HG03060 (cell line): ENCODE data around the gene N4BP2.

ENCODE experiments used
- ATAC-seq: cut with Tn5 transposase; IDR thresholded peaks from one replicate; pipeline ENCODE4 v1.9.1; 2021; ENCODE audit warnings: low read depth, moderate number of reproducible peaks; ENCODE audit not compliant: unreplicated experiment

N4BP2 gene

DNA sequence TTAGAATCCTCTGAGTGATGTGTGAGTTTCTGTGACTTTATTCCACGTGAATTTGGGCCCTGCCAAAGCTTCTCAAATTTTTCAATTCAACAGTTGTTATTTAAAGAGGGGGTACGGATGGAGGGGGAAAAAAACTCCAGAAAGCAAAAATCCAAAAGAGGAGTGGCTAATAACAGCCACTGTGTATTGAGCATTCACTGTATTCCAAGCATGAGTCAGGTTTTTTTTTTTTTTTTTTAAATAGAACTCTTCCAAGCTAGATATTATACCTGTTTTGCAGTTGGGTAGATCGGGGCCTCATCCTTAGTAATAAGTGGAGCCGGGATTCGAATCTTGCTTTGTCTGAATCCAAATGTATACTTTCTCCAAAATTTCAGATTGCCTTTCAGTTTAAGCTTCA, 133.8 kb downstream of the N4BP2 start:
- no peak for ATAC-seq

DNA sequence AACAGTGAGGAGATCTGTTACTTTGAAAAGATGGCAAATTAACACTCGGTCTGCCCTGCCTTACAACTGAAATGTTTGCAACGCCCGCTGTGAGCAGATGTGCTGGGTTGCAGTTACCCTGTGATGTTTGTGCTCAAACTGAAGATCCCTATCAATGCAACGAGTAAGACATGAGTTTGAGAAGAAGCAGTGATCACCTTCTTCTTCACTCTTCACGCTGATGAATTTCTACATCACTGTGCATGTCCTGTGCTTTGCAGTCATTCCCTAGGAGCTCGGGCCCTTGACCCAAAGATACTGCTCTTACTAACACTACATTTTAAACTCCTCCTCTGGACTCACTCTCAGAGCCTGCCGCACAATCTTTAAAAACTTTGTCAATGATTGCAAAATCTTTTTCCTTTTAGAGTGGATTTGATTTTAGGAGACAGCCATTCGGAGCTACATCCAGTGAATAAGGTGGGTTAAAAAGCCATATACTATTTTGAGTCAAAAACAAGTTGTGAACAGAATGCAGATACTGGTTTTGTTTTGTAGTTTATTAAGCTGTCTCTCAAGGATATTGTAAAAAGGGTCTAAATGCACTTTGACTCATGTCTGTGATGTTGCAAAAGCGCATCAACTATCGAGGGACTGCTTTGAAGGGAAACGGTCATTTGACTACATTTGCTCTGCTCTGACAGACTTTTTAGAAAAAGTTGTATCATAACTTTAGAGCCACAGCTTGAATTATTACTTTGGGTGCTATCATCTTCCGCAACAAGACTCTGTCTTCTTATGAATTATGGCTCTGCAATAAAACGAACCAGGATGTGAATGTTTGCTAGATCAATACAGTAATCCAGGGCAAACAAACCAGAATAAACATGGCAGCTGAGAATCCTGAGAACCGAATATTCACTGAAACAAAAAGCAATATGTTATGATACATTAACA, 134.5 kb downstream of the N4BP2 start:
- no peak for ATAC-seq

DNA sequence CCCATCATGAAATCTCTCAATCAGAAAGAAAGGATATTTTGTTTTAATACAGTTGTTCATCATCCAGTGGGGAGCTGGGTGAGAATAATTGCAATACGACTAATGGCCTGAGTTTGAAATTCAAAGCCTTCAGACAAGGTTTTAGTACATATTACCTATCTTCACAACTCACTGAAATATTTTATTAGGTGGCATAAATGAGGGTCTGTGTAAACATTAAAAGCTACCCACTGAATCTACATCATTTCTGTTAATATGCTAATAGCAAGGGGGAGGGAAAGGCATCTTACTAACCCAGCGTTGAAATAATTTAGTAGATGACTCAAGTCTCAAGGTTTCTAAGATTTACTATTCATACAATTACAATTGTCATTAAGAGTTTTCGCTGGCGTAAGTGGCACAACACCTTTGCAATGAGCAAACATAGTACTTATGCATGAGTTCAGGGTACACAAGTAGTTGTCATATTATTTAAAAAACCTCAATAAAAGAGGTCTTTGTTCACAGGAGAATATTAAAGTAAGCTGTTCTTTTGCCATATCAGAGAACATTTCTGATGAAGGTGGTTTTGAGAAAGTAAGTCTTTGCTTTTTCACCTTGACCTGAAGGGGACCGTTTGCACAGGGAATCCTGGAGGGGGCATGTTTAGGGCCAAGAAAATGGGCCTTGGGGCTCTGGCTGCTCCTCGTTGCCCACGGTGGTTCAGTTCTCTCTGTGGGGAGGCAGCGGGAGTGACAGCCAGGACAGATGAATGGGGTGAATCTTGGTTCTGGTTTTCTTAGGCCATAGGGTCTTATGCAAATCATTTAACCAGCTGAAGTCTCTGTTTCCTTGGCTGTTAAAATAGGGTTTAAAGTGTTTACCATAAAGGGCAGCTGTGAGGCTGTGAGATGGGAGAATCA, 135.7 kb downstream of the N4BP2 start:
- ATAC-seq: peak; percentile 28

DNA sequence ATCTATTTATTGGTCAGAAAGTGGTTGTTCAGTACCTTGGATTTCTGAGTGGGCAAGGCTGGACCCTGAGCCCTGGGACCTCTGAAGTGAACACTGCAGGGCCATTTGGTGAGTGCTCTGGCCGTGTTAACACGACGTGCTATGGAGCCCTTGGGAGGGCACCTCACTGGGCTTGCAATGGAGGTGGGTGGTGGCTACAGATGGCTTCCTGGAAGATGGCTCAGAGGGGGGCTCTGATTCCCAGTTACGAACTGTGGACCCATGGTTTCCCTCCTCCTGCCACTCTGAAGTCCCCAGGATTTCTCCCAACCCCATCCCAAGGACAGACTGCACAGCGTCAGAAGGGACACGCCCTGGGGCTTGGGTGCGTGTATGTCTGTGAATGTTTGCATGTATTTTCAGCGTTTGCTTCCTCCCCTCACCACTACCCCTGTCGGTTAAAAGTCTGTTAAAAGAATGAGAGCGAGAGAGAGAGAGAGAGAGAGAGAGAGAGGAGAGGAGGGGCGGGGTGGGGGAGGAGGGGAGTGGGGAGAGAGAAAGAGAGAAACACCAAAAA, 136.4 kb downstream of the N4BP2 start:
- ATAC-seq: peak; percentile 13

DNA sequence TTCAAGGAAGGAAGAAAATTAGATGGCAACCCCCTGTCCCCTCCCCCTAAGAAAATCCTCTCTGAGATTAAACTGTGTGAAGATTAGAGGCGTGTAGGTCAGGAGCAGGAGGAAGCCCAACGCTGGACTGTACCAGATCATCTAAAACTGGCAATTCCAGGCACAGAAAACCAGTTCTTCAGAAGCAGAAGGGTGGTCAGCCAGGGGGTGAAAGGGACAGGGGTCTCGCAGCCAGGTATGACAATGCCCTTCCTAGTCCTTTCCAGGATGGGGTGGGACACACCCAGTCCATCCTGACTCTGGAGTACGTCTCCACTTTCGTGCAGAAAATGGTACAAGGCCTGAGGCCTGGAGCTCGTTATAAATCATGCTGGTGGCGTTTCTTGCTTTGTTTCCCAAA, 136.9 kb downstream of the N4BP2 start:
- ATAC-seq: no peak

DNA sequence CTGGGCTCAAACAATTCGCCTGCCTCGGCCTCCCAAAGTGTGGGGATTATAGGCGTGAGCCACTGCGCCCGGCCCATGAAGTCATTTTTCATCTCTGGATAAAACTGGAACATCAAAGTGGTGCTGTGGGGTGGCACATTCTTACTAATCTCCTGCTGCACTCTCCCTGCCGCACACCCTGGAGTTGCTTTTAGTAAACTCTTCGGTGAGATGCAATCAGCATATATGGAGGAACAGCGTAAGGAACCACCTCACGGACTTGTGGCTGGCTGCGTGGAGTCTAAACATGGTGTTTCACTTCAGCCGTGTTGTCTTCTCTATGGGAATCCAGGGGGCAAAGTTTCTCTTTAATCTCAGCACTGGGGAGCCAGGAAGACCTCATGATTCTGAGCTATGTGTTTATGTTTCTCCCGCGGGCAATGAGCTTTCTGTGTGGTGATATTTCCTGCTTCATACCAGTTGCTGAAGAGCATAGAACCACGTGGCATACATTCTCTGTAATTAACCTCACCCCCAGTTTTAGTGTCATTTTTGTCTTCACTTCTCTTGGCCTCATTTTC, 138.0 kb downstream of the N4BP2 start:
- ATAC-seq: no peak

DNA sequence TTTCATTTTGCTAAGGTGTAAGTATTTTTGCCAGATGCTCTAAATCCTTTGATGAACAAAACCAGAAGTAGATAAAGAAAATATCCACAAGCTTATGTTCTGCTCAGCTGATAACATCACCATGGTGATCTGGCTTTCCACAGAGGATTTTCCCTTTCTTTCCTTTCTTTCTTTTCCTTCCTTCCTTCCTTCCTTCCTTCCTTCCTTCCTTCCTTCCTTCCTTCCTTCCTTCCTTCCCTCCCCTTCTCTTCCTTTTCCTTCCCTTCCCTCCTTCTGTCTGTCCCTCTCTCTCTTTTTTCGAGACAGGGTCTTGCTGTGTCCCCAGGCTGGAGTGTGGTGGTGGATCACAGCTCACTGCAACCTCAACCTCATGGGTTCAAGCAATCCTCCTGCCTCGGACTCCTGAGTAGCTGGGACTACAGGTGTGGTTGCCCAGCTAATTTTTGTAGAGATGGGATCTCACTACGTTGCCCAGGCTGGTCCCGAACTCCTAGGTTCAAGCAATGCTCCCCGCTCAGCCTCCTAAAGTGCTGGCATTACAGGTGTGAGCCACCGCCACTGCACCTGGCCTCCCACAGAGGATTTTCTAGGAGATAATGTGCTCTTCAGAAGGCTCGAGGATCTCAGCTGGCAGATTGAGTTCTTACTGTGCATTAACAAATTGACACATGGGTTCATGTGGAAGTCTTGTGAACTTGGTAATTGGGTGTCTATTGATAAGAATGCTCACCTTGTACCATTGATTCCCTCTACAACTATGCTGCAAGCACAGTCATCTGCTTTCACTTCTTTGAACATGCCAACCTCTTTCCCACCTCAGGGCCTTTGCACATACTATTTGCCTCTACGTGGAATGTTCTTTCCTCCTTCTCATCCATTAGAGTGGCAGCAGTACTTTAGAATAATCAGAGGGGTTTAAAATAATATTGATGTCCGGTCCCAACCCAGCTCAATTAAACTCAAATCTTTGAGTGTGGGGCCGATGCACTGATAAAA, 138.8 kb downstream of the N4BP2 start:
- ATAC-seq: no peak

DNA sequence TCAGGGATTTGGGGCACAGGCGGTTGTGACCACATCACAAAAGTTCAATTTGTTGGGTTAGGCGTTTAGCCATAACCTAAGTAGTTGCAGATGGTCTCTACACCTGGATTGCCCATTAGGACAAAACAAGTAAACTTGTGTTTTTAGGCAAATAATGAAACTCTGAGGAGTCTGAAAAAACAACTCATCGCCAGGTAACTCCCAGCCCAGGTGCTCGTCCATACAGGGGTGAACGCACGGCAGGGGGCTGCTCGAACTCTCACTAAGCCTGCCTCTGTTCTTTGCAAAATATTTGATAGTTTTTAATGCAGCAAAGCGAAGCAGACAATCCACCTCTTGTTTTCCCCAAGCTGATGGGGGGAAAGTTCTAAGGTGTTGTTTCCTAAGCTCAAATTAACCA, 139.6 kb downstream of the N4BP2 start:
- no peak for ATAC-seq

DNA sequence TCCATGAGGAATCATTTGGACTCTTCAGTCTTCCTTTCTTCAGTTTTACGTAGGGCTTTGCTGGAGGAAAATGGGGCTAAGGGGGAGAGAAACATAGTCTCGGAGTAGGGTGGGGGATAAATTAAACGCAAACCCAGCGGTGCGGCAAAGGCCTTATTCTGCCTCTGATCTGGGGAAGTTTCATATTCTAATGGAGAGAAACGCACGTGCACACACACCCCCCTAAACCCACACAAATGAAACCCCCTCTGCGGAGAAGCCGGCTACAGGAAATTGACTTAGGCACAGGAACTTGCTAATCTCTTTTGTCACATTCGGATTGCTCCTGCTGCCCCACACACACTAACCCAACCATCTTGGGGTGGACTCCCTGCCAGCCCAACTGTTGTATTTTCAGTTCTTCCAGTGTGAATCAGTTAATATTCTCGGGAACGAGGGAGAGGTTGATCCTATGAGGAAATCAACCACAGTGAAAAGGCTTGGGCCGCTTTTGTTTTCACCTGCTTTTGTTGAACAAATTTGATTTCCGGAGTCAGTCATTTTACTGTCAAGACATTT, 140.2 kb downstream of the N4BP2 start, which contains the start of gene RHOH:
Gene RHOH (plus strand): TSS at position 308 of the 558 bp plus-strand sequence. CDS start 46,356 bp downstream, outside the sequence.
- no peak for ATAC-seq

DNA sequence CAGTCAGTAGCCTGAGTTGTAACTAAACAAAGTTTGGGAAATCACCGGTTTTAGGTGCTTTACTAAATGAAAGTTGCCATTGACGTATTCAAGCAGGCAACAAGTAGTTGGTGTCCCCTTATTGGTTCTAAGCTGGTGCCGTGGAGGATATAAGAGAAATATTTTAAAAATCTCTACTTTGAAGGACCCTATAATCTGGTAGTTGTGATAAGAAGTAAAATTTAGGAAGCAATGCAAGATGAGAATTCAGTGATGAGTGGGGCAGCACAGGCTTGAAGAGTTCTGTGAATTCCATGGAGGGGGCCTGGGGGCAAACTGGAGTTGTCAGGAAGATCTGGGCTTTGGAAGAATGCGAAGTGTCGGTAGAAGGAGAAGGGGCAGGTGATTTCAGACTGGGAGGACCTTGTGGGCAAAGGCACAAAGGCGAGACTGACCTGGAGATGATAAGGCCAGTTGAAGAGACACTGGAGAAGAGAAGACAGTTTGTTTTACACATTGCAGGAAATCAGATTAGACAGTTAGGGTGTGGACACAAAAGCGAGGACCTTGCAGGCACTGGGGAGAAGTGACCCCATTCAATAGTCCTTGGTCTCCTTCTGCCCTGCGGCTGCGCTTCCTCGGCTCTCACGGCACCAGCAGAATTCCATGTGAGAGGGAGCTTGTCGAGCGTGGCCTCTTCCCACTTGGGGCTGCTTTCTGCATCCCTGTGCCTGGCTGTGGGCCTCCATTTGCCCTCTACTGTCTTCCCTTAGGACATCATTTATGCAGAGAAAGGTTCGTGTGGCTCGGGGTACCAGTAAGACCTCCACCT, 141.4 kb downstream of the N4BP2 start:
- no peak for ATAC-seq

DNA sequence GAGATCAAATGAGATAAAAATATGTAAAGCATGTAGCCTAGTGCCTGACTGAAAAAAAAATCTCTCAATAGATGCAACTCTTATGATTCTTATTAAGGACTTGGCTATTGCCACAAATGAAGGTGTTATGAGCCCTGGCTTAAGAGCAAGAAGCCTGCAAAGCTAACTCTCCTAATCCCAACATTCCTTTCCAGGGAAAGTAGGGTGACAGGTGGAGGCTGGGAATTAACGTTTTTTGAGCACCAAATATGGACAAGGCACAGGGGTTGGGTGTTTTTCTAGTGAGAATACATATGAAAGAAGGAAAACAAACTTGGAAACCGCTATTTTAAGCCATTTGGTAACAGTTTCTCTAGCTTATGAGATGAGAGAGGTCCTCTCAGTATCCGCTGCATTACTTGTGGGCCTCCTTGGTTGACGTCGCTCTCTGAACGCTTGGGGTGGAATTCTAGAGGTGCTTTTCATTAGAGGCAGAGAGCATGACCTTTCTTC, 142.6 kb downstream of the N4BP2 start:
- ATAC-seq: no peak

DNA sequence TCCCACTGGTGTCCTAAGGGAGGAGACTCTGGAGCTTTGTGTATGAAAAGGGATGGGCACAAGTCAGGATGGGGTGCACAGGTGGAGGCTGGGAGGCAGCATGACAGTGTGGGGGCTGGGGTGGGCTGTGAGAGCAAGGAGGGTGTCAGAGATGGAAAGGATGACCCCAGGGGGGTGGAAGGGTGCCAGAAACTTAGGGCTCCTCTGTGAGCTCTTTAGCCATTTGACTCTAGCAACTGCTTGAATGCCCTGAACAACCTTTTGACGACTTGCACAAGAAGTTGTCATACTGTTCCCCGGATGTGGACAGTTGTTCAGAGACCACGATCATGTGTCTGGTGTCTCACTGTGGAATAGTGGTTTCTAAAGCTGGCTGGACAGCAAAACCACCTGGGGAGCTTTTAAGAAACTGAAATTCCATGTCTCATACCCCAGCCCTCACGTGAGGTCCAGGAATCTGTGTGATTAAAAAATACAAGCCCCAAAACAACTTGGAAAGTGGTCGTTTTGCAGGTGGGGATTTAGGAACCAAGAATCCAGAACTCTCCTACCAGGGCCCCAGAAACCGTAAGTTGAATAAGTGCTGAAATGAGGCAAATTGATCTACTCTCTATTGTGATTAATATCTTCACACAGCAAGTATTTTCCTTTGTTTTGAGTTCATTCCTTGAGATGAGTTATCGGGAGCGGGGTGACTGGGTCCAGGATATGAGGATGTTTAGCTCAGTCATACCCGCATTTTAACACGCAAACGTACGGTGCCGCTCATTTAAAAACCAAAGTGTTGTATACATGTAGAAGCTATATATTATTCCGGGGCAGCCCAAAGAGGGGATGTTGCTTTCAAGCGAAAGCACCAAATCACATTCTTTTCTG, 143.6 kb downstream of the N4BP2 start:
- peak; percentile 45 for ATAC-seq

DNA sequence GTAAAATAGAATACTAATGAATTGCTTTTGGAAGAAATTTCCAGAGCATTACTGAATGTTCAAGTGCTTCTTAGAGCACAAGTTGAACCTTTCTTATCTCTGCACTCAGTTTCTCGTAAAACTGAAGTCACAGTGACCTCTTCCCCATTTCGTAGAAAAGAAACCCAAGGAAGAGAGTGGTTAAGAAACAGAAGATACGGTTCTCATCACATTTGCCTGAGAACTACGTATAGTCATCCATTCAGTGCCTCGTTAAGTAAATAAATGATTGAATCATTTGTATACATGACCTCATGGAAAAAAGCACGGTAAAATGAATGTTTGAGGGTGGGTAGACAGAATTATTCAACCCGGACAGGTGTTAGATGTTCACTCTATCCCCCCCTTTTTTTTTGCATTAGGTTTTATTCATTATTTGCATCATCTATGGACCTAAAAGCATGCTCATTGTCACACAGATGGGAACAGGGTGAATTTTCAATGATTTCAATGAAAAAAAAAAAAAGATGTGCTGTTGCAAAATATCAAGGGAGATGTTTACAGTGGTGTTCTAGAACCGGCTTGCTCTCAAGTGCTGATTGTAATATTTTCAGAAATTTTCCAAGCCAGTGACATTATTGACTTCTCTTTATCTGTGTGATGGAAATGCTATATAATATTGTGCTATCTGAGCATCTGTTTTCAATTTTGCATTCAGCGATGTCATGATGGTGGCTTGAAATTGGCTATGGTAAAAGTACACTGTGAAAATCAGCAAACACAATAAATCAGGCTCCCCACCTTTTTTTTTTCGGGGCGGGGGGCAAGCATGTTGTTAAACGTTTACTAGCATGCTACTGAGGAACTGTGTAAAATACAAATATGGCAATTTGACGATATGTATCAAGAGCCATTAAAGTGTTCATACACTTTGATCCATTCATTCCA, 144.5 kb downstream of the N4BP2 start:
- ATAC-seq: no peak

DNA sequence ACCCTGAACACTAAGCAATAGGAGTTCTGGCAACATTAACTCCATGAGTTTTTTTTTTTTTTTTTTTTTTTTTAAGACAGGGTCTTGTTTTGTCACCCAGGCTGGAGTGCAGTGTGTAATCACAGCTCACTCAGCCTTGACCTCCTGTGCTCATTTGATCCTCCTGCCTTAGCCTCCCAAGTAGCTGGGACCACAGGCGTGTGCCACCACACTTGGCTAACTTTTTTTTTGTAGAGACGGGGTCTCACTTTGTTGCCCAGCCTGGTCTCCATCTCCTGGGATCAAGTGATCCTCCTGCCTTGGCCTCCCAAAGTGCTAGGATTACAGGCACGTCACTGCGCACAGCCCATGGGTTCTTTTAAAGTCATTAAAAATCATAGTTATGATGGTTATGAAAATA, 145.2 kb downstream of the N4BP2 start:
- ATAC-seq: no peak

DNA sequence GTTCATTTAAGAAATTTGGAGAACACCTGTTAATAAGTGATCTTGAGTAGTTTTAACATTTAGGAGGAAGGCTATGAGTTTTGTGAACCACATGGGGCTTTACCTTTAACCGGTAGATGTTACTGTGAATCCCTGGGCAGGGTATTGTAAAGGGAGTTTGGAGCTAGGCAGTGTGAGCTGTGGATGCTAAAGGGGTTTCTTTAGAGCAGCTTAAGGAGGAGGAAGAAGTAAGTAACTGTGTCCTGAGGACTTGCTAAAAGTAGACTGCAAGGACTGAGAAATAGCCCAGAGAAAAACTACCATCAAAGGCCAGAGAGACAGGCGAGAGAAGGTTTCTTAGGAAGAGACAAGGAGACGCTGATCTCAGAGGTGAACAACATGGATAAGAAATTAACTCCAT, 145.8 kb downstream of the N4BP2 start:
- no peak for ATAC-seq
